ENCODE results near the gene BRINP1.

Gene BRINP1

GRCh38 chr9:119165131-119165530, 204.1 kb downstream of the BRINP1 start:
- H3K4me3 ChIP-seq (ENCODE audit: low read depth, low read length), result no peak overlapping the region
- DNase-seq (ENCODE audit: low read depth), result no peak

DNA sequence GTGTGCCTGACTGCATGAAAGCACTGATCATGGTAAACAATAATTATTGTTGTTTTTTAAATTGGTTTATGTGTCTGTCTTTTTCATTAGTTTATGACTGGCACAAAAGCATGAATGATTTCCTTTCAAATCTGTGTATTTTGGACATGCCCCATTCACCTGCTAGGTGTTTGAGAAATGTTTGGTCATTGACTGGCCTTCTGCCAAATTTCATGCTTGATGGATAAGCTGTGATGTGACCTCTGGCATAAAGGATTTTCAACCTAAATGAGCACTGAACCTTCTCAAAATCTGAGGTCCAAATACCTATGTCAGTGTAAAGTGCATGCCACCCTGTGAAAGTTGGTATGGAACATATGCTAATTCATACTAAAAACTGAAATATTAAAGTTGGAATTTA, 204.5 kb downstream of the BRINP1 start:
- DNase-seq (ENCODE audit: low read depth), result no peak
- H3K4me3 ChIP-seq (ENCODE audit: low read depth, low read length), result no peak overlapping the region

DNA sequence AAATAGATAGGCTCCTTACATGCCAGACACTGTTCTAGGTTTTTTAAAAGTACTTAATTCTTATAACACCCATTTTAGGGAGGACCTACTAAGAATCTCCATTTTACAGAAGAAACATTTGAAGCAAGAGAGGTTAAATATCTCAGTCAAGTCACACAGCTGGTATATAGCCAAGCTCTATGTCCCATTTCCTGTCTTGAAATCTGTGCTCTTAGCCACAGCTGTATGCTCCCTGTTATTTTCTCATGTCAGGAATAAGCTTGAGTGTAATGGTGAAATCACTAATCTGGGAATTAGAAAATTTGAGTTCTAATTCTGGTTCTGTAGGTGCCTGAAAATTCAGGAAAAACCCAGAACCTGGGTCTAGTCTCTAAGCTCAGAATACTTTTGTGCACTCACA, 208.7 kb downstream of the BRINP1 start:
- no peak overlapping the region for H3K4me3 ChIP-seq (ENCODE audit: low read depth, low read length)
- DNase-seq (ENCODE audit: low read depth), result no peak

DNA sequence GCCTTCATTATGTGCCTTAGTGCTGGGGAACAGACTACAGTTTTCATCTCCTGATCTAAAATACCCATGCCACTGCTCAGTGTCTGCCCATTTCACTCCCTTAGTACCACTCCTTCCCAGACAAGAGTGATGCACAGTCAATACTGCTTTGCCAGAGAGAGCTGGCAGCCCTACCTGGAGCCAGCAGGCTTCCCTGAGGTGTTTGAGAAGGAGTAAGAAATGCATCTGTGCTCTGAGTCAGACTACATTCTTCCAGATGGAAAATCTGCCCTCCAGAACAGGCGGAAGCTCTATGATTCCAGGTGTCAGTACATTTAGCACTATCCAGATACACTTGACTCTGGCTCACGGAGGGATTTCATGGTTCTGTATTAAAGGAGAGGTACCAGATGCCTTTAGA, 209.8 kb downstream of the BRINP1 start:
- H3K4me3 ChIP-seq (ENCODE audit: low read depth, low read length), result no peak overlapping the region
- DNase-seq (ENCODE audit: low read depth), result no peak

DNA sequence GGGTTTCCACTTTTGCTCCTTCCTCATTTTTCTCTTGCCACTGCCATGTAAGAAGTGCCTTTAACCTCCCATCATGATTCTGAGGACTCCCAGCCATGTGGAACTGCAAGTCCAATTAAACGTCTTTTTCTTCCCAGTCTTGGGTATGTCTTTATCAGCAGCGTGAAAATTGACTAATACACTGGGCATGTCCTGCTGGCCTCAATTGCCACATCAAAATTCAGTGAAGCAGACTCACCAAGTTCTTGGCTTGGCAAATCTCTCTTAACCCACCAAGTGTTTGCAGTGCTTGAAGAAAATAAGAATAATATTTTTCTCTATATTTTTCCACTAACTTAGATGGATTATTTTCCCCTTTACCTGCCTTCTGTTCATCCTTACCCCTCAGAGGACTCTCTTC, 212.0 kb downstream of the BRINP1 start:
- no peak overlapping the region for H3K4me3 ChIP-seq (ENCODE audit: low read depth, low read length)
- no peak for DNase-seq (ENCODE audit: low read depth)

GRCh38 chr9:119156354-119156753, 212.9 kb downstream of the BRINP1 start:
- no peak overlapping the region for H3K4me3 ChIP-seq (ENCODE audit: low read depth, low read length)

GRCh38 chr9:119154527-119154926, 214.7 kb downstream of the BRINP1 start:
- DNase-seq (ENCODE audit: low read depth), result no peak
- H3K4me3 ChIP-seq (ENCODE audit: low read depth, low read length), result no peak overlapping the region

More at GRCh38 chr9:119156354-119156753, 212.9 kb downstream of the BRINP1 start:
- no peak for DNase-seq (ENCODE audit: low read depth)

- no peak for DNase-seq (ENCODE audit: low read depth)
- H3K4me3 ChIP-seq (ENCODE audit: low read depth, low read length), result no peak overlapping the region
Measured at GRCh38 chr9:119153402-119153801, 215.8 kb downstream of the BRINP1 start.

GRCh38 chr9:119148855-119149254, 220.4 kb downstream of the BRINP1 start:
- H3K4me3 ChIP-seq (ENCODE audit: low read depth, low read length), result no peak overlapping the region
- DNase-seq (ENCODE audit: low read depth), result no peak

DNA sequence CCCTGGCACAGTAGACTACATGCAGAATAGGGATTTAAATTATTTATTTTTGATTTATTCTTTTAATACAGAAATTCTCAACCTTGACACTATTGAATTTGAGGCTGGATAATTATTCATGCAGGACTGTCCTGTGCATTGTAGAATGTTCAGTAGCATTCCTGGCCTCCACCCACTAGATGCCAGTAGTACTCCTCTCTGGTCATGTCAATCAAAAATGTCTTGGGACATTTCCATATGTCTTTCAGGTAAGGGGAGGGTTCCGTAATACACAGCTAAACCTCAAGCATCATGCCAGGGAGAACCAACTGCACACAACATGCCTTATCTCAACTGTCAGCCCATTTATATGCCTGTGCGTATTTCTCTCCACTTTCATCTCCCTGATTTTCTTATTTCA, 231.8 kb downstream of the BRINP1 start:
- DNase-seq (ENCODE audit: low read depth), result no peak
- no peak overlapping the region for H3K4me3 ChIP-seq (ENCODE audit: low read depth, low read length)

GRCh38 chr9:119126040-119126439, 243.2 kb downstream of the BRINP1 start:
- no peak overlapping the region for H3K4me3 ChIP-seq (ENCODE audit: low read depth, low read length)
- DNase-seq (ENCODE audit: low read depth), result no peak

DNA sequence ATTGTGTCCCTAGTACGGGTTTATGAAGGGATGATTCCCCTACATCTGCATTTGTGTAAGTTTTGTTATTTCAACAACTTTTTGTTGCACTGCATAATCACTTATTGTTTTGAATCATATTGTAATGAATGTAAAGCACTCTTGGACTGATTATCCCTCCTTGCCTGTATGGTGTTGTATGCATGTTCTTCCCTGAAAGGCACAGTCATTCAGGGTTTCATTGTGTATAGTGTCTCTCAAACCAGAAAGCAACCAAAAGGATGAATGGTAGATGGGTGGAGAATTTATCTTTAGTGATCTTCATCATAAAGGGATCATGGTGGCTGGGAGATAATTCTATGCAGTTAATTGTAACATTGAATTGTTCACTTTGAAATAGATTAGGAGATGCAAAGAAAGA, 247.3 kb downstream of the BRINP1 start:
- no peak for DNase-seq (ENCODE audit: low read depth)
- no peak overlapping the region for H3K4me3 ChIP-seq (ENCODE audit: low read depth, low read length)

DNA sequence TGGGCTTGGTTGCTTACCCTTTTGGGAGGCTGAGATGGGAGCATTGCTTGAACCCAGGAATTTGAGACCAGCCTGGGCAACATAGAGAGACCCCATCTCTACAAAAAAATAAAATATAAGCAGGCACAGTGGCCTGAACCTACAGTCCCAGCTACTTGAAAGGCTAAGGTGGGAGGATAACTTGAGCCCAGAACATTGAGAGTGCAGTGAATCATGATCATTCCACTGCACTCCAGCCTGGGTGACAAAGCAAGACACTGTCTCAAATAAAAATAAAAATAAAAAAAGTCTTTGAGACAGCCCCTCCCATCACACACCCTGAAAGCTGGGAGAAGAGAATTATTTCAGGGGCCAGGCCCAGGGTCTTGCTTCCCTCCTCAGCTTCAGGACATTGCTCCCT, 251.8 kb downstream of the BRINP1 start:
- DNase-seq (ENCODE audit: low read depth), result no peak
- no peak overlapping the region for H3K4me3 ChIP-seq (ENCODE audit: low read depth, low read length)

Data from skeletal muscle cell (primary cell).